Measurements from ENCODE around the gene UMOD.
A peak's percentile ranks its signal among the peaks of the same experiment; 100 is the strongest.

The UMOD gene

DNA sequence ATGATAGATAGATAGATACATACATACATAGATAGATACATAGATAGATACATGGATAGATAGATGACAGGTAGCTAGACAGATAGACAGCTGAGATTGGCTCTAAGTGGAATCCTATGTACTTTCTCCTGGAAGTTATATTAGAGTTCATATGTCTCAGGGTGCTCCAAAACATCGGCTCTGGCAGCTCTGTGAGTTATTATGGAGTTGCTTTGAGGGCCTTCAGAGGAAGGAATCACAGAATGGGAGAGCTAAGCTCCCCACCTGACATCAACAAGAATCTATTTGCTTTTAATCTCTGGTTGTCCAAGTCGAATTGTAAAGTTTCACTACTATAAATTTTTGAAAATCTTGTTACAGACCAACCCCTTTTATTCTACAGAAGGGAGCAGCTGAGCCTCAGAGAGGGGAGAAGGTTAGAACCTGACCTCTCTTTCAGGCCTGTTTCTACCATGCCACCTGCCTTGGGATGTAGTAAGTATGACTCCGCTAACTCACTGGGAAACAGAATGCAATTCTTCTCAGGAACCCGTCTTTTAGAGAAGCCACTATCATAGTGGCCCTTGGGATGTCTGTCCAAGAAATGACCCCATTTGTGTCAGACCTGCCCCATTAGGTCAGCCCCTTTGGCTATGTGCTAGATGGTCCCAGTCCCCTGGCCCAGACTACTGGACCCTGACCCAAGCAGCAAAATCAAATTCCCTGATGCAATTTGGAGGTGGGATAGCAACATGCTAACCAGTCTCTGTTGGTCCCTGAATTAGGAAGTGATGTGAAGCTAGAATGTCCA is 43.5 kb downstream of the UMOD start:
- H3K79me2 ChIP-seq (ENCODE audit: control insufficient read depth, insufficient read depth, low read length, poor library complexity) = no peaks in the 10 kb centered on the region
- H3K14ac ChIP-seq (ENCODE audit: low read length) = no peak overlapping the region
- no peak overlapping the region for H3K9ac ChIP-seq (ENCODE audit: low read length)
- H3K9me3 ChIP-seq (ENCODE audit: insufficient read depth, low read depth, low read length) = no peaks in the 10 kb centered on the region
- H3K4me3 ChIP-seq (ENCODE audit: low read depth, low read length) = no peak overlapping the region
- no peak overlapping the region for H2AK5ac ChIP-seq (ENCODE audit: low read length)
- no peaks in the 10 kb centered on the region for H3K79me1 ChIP-seq (ENCODE audit: low read length)
- no peaks in the 10 kb centered on the region for H3K4me1 ChIP-seq (ENCODE audit: control insufficient read depth in 1 of 2, insufficient read depth in 2 of 2, low read length in 2 of 2)
- no peak overlapping the region for H4K12ac ChIP-seq (ENCODE audit: low read depth, low read length)
- no peak overlapping the region for H3K23ac ChIP-seq (ENCODE audit: low read length)
- no peak overlapping the region for H4K91ac ChIP-seq (ENCODE audit: low read depth, low read length)
- no peak overlapping the region for H3K18ac ChIP-seq (ENCODE audit: low read length)
- no peak overlapping the region for H2BK12ac ChIP-seq (ENCODE audit: low read length)
- no peaks in the 10 kb centered on the region for H3K36me3 ChIP-seq (ENCODE audit: control insufficient read depth in 1 of 2, insufficient read depth in 2 of 2, low read length in 2 of 2)
- no CpG with 5 or more reads among the region's 4 CpGs for WGBS (ENCODE audit: extremely low coverage, insufficient coverage, insufficient read length)
- H3K27me3 ChIP-seq (ENCODE audit: insufficient read depth, low read length) = no peaks in the 10 kb centered on the region
- no peak overlapping the region for H3K4ac ChIP-seq (ENCODE audit: low read depth, low read length)
- no peak overlapping the region for H3K4me2 ChIP-seq (ENCODE audit: low read length)
- H2AFZ ChIP-seq (ENCODE audit: insufficient read depth, low read length, poor library complexity) = no peak overlapping the region
- no peak overlapping the region for H2BK5ac ChIP-seq (ENCODE audit: low read depth, low read length, poor library complexity)
- no peak overlapping the region for H4K8ac ChIP-seq (ENCODE audit: low read depth, low read length)
- DNase-seq = no peak
- no peak overlapping the region for H3K27ac ChIP-seq (ENCODE audit: low read depth, low read length)
- no peak overlapping the region for H2BK120ac ChIP-seq (ENCODE audit: insufficient read depth, low read length, poor library complexity)

DNA sequence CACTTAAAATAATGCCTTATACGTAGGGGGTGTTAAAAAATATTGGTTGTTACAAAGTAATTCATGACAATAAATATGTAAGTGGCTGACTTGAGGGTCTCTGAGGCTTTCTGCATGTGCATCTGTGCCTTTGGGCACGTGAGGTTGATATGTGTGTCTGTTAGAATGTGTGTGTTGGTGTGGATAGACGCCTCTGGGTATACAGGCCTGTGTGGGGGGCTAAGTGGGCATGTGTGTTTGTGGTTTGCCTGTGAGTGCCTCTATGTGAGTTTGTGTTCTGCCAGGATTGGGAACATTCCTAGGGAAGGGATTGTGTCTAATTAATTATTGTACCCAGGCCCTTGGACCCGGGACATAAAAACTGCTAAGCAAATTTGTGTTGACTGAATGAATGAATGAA is 44.2 kb downstream of the UMOD start:
- no peak overlapping the region for H3K4ac ChIP-seq (ENCODE audit: low read depth, low read length)
- no peaks in the 10 kb centered on the region for H3K27me3 ChIP-seq (ENCODE audit: insufficient read depth, low read length)
- H3K18ac ChIP-seq (ENCODE audit: low read length) = no peak overlapping the region
- no peak for DNase-seq
- H3K14ac ChIP-seq (ENCODE audit: low read length) = no peak overlapping the region
- no peaks in the 10 kb centered on the region for H3K79me1 ChIP-seq (ENCODE audit: low read length)
- H3K23ac ChIP-seq (ENCODE audit: low read length) = peak overlapping the region; percentile 93
- no peak overlapping the region for H3K27ac ChIP-seq (ENCODE audit: low read depth, low read length)
- no peaks in the 10 kb centered on the region for H3K36me3 ChIP-seq (ENCODE audit: control insufficient read depth in 1 of 2, insufficient read depth in 2 of 2, low read length in 2 of 2)
- H4K8ac ChIP-seq (ENCODE audit: low read depth, low read length) = no peak overlapping the region
- no peaks in the 10 kb centered on the region for H3K9me3 ChIP-seq (ENCODE audit: insufficient read depth, low read depth, low read length)
- no peak overlapping the region for H4K91ac ChIP-seq (ENCODE audit: low read depth, low read length)
- WGBS (ENCODE audit: extremely low coverage, insufficient coverage, insufficient read length) = no CpG with 5 or more reads among the region's 4 CpGs
- H2BK12ac ChIP-seq (ENCODE audit: low read length) = no peak overlapping the region
- no peak overlapping the region for H2AK5ac ChIP-seq (ENCODE audit: low read length)
- H3K4me2 ChIP-seq (ENCODE audit: low read length) = no peak overlapping the region
- no peak overlapping the region for H2BK5ac ChIP-seq (ENCODE audit: low read depth, low read length, poor library complexity)
- no peak overlapping the region for H2AFZ ChIP-seq (ENCODE audit: insufficient read depth, low read length, poor library complexity)
- no peak overlapping the region for H2BK120ac ChIP-seq (ENCODE audit: insufficient read depth, low read length, poor library complexity)
- no peak overlapping the region for H4K12ac ChIP-seq (ENCODE audit: low read depth, low read length)
- no peak overlapping the region for H3K4me3 ChIP-seq (ENCODE audit: low read depth, low read length)
- no peaks in the 10 kb centered on the region for H3K4me1 ChIP-seq (ENCODE audit: control insufficient read depth in 1 of 2, insufficient read depth in 2 of 2, low read length in 2 of 2)
- H3K9ac ChIP-seq (ENCODE audit: low read length) = peak overlapping the region; percentile 56
- H3K79me2 ChIP-seq (ENCODE audit: control insufficient read depth, insufficient read depth, low read length, poor library complexity) = no peaks in the 10 kb centered on the region

DNA sequence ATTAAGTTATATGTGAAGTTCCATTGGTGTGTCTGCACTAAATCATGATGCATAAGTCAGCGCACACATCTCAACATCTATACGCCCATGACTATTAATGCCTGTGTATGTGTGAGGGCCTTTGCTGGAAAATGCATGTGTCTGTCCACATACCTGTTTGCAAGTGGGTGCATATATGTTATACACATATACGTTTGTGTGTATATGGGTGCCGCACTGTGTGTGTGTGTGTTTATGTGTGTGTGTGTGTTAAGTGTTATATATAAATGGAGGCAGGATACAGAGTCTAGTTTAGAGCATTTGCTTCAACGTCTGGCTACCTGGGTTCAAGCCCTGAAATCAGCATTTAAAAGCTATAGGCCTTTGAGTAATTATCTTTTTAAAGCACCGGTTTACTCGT is 44.7 kb downstream of the UMOD start:
- H3K9me3 ChIP-seq (ENCODE audit: insufficient read depth, low read depth, low read length) = no peaks in the 10 kb centered on the region
- no CpG with 5 or more reads among the region's 7 CpGs for WGBS (ENCODE audit: extremely low coverage, insufficient coverage, insufficient read length)
- H2AK5ac ChIP-seq (ENCODE audit: low read length) = no peak overlapping the region

DNA sequence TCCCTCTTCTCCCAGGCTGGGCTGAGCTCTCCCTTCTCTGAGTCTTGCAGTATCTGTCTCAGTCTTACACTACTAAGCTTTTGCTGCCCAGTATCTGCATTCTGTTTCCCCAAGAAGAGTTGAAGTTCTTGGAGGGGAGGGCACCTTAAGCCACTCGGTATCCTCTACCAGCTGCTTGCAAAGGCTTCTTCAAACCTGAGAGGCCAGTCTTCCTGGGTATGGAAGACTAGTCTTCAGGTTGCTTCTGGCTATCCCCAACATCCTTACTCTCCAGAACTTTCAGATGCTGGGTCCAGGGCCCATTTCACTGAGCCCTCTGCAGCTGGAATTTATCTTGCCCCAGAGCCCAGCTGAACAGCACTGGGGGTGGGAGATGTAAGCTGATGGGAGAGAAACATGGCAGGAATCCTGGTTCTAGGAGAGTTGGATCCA is 45.3 kb downstream of the UMOD start:
- WGBS (ENCODE audit: extremely low coverage, insufficient coverage, insufficient read length) = no CpG with 5 or more reads among the region's 1 CpG
- Histone ChIP-seq H3K23ac (ENCODE audit: low read length) (no peak overlapping the region), H3K9ac (ENCODE audit: low read length) (no peak overlapping the region), H3K79me1 (ENCODE audit: low read length) (no peaks in the 10 kb centered on the region), H2AK5ac (ENCODE audit: low read length) (no peak overlapping the region), H3K18ac (ENCODE audit: low read length) (no peak overlapping the region), H3K79me2 (ENCODE audit: control insufficient read depth, insufficient read depth, low read length, poor library complexity) (no peaks in the 10 kb centered on the region), H3K27ac (ENCODE audit: low read depth, low read length) (no peak overlapping the region), H4K91ac (ENCODE audit: low read depth, low read length) (no peak overlapping the region), H2BK12ac (ENCODE audit: low read length) (no peak overlapping the region), H4K12ac (ENCODE audit: low read depth, low read length) (no peak overlapping the region), H3K4ac (ENCODE audit: low read depth, low read length) (no peak overlapping the region), H3K4me1 (ENCODE audit: control insufficient read depth in 1 of 2, insufficient read depth in 2 of 2, low read length in 2 of 2) (no peaks in the 10 kb centered on the region), H3K27me3 (ENCODE audit: insufficient read depth, low read length) (no peaks in the 10 kb centered on the region), H3K14ac (ENCODE audit: low read length) (no peak overlapping the region), H2AFZ (ENCODE audit: insufficient read depth, low read length, poor library complexity) (no peak overlapping the region), H3K36me3 (ENCODE audit: control insufficient read depth in 1 of 2, insufficient read depth in 2 of 2, low read length in 2 of 2) (no peaks in the 10 kb centered on the region), H3K9me3 (ENCODE audit: insufficient read depth, low read depth, low read length) (no peaks in the 10 kb centered on the region), H3K4me2 (ENCODE audit: low read length) (no peak overlapping the region), H4K8ac (ENCODE audit: low read depth, low read length) (no peak overlapping the region), H2BK120ac (ENCODE audit: insufficient read depth, low read length, poor library complexity) (no peak overlapping the region), H3K4me3 (ENCODE audit: low read depth, low read length) (no peak overlapping the region), H2BK5ac (ENCODE audit: low read depth, low read length, poor library complexity) (no peak overlapping the region)
- no peak for DNase-seq

More for the DNA sequence above, 44.7 kb downstream of the UMOD start:
- H3K14ac ChIP-seq (ENCODE audit: low read length) = no peak overlapping the region
- H3K9ac ChIP-seq (ENCODE audit: low read length) = no peak overlapping the region
- H2BK5ac ChIP-seq (ENCODE audit: low read depth, low read length, poor library complexity) = no peak overlapping the region
- no peak overlapping the region for H3K27ac ChIP-seq (ENCODE audit: low read depth, low read length)
- DNase-seq = no peak
- no peak overlapping the region for H3K4me2 ChIP-seq (ENCODE audit: low read length)
- H3K4me3 ChIP-seq (ENCODE audit: low read depth, low read length) = no peak overlapping the region
- no peaks in the 10 kb centered on the region for H3K27me3 ChIP-seq (ENCODE audit: insufficient read depth, low read length)
- H3K4me1 ChIP-seq (ENCODE audit: control insufficient read depth in 1 of 2, insufficient read depth in 2 of 2, low read length in 2 of 2) = no peaks in the 10 kb centered on the region
- H3K36me3 ChIP-seq (ENCODE audit: control insufficient read depth in 1 of 2, insufficient read depth in 2 of 2, low read length in 2 of 2) = no peaks in the 10 kb centered on the region
- no peak overlapping the region for H4K8ac ChIP-seq (ENCODE audit: low read depth, low read length)
- H2BK120ac ChIP-seq (ENCODE audit: insufficient read depth, low read length, poor library complexity) = no peak overlapping the region
- H3K4ac ChIP-seq (ENCODE audit: low read depth, low read length) = no peak overlapping the region
- H4K12ac ChIP-seq (ENCODE audit: low read depth, low read length) = no peak overlapping the region
- no peaks in the 10 kb centered on the region for H3K79me1 ChIP-seq (ENCODE audit: low read length)
- H3K79me2 ChIP-seq (ENCODE audit: control insufficient read depth, insufficient read depth, low read length, poor library complexity) = no peaks in the 10 kb centered on the region
- H4K91ac ChIP-seq (ENCODE audit: low read depth, low read length) = no peak overlapping the region
- H3K18ac ChIP-seq (ENCODE audit: low read length) = no peak overlapping the region
- no peak overlapping the region for H2BK12ac ChIP-seq (ENCODE audit: low read length)
- no peak overlapping the region for H3K23ac ChIP-seq (ENCODE audit: low read length)
- no peak overlapping the region for H2AFZ ChIP-seq (ENCODE audit: insufficient read depth, low read length, poor library complexity)

All from trophoblast cell (in vitro differentiated cells and primary cell).